Measurements from ENCODE around the gene GRK2. TPM values are rescaled to one million over a fixed set of nuclear protein-coding genes. Genes with fewer than 3 reads are reported as not detected.

Gene GRK2
- total and polyA plus RNA-seq, 9 of the 15 experiments (the other 6 are each of a cell fraction or from before 2014, with no cell fraction given) = 0.24 to 95.8 (median 56.5) TPM

DNA sequence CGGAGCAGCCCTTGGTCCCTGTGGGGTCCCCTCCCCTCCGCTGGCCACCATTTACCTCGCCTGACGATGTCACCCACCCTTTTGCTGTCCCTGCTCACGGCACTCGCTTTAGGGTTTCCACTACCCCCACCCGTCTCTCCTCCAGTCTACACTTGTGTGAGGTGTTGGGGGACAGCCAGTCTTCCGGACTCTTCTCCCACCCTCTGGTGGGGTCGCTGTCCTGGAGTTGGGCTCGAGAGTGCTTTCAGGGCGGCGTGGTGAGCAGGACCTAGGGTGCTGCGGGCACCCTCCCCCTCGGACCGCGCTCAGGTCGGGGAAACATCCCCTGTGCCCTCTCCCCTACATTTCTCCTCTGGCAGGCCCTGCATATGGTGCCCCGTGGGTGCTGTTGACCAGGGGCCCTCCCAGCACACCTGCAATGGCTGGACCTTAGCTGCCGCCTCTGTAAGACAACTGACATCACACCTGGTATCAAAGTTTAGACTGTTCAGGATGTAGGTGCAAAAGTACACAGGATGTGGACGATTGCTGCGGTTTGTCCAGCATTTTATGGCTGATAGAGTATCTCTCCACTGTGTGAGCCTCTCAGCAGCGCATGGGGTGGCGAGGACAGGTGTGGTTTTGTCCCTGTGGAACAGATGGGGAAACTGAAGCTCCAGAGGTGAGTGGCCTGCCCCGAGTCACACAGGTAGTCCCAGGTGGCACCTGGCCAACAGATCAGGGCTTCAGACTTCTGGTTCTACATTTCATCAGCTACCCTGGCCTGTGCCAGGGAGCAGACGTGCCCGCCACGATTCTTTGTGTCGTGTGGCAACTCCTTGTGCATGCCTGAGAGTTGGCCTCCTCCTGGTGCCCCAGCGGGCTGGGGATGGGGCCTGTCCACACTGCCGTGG, 1.2 kb downstream of the GRK2 start:
- peak in 2 of 4 experiments; percentile 37 to 61 for DNase-seq (ENCODE audit: extremely low read depth in 1 of 4, low spot score in 3 of 4)
- TF ChIP-seq ZNF212 (CRISPR knock-in tag; IDR thresholded peaks at IDR 0.05) (no peak), TRIM28 (IDR thresholded peaks at IDR 0.05) (no peak), ZNF282 (CRISPR knock-in tag; IDR thresholded peaks at IDR 0.05) (peak; percentile 28; the same call in 1 of the 2 replicates), ZFPM2 (CRISPR knock-in tag; IDR thresholded peaks at IDR 0.05) (no peak), SMARCC2 (IDR thresholded peaks at IDR 0.05; ENCODE audit: low read depth) (no peak), ZNF436 (CRISPR knock-in tag; IDR thresholded peaks at IDR 0.05) (no peak), ZC3H8 (IDR thresholded peaks at IDR 0.05) (no peak), NR2C2 (CRISPR knock-in tag; IDR thresholded peaks at IDR 0.05) (no peak), NR2C2 (tag; IDR thresholded peaks at IDR 0.05) (no peak), ATF1 (CRISPR knock-in tag; IDR thresholded peaks at IDR 0.05) (no peak), ATF1 (tag; IDR thresholded peaks at IDR 0.05) (no peak), ETS2 (tag; IDR thresholded peaks at IDR 0.05; ENCODE audit: borderline replicate concordance, poor library complexity, severe bottlenecking) (no peak), SNRNP70 (optimal IDR thresholded peaks at IDR 0.05; ENCODE audit: low read depth, low read length) (peak; percentile 47), ZNF778 (CRISPR knock-in tag; IDR thresholded peaks at IDR 0.05) (no peak), HSF4 (CRISPR knock-in tag; IDR thresholded peaks at IDR 0.05; ENCODE audit: borderline replicate concordance) (no peak), KDM2B (CRISPR knock-in tag; IDR thresholded peaks at IDR 0.05) (no peak), SNIP1 (IDR thresholded peaks at IDR 0.05; ENCODE audit: low read depth) (no peak), BRD4 (IDR thresholded peaks at IDR 0.05) (no peak), BRF2 (IDR thresholded peaks at IDR 0.05; ENCODE audit: borderline replicate concordance, insufficient read depth, insufficient read length) (no peak), ZKSCAN1 (IDR thresholded peaks at IDR 0.05; ENCODE audit: low read depth, low read length) (no peak), NCOA2 (IDR thresholded peaks at IDR 0.05; ENCODE audit: partially characterized antibody in 2 of 2) (no peak), MAFK (IDR thresholded peaks at IDR 0.05; ENCODE audit: low read length) (no peak)

More for the DNA sequence above, 1.2 kb downstream of the GRK2 start:
- Histone ChIP-seq H3K27me3 (ENCODE audit: control insufficient read depth in 2 of 2, insufficient read depth in 2 of 2, low read length in 2 of 2) (no peaks in the 10 kb centered on the region), H3K79me2 (ENCODE audit: control insufficient read depth, insufficient read depth, low read length) (peaks cover 62% of the 10 kb centered on the region), H3K4me1 (replicated peaks in 1 of 2; ENCODE audit: control insufficient read depth in 2 of 2, insufficient read depth in 2 of 2, low read length in 2 of 2) (peaks cover 41 to 68% of the 10 kb centered on the region in 2 experiments), H3K9me1 (ENCODE audit: control insufficient read depth, insufficient read depth, low read length) (peaks cover 7% of the 10 kb centered on the region), H3K4me3 (peak overlapping the region; percentile 96), H2AFZ (ENCODE audit: low read depth, low read length) (no peak overlapping the region), H3K9me3 (replicated peaks; ENCODE audit: control insufficient read depth, insufficient read depth, low read depth, low read length) (no peaks in the 10 kb centered on the region), H3K4me2 (ENCODE audit: insufficient read depth, low read length) (peak overlapping the region; percentile 93), H3K9ac (ENCODE audit: insufficient read depth in 1 of 2, low read depth in 2 of 2, low read length in 2 of 2) (peak overlapping the region; percentile 81 to 96), H4K20me1 (replicated peaks; ENCODE audit: control insufficient read depth, insufficient read depth, low read length) (peaks cover 20% of the 10 kb centered on the region; the same call in 1 of the 2 replicates), H3K36me3 (ENCODE audit: control insufficient read depth, insufficient read depth, low read length) (peaks cover 52% of the 10 kb centered on the region; the same call in 2 of the 3 replicates), H3K27ac (ENCODE audit: extremely low read depth, low read depth, low read length) (peak overlapping the region; percentile 79)
- WGBS (ENCODE audit: insufficient coverage, low coverage, missing lambda C conversion rate) = 22% methylated on average over 26 of the region's 30 CpGs
- ATAC-seq = peak; percentile 30
- in situ Hi-C loops (cut with MboI) = no loop called here
- ChIA-PET POLR2A (interaction anchor here (0.7 to 2.4 kb wide), 7 partner anchors 10 to 87 kb away, joined by 3 to 12 read pairs (median 4); no protein-coding TSS in a partner anchor), CTCF (ENCODE audit: low intra/inter-chr PET ratio) (interaction anchor here (0.7 to 3.5 kb wide), 2 partner anchors 21 to 50 kb away, joined by 5 to 35 read pairs; no protein-coding TSS in a partner anchor)
- intact Hi-C loops (cut with micrococcal nuclease) = no loop called here
- BruUV-seq (replicated peaks) = TSS peak; percentile 50
- peak; percentile 78 for FAIRE-seq

Data from K562 (cell line).